Lung (tissue), 12 donors: ENCODE results near the gene SRRM4. TPM values are rescaled to one million over a fixed set of nuclear protein-coding genes. Genes with fewer than 3 reads are reported as not detected.

Experiments used
- ATAC-seq: fragments of 200-7000 bp; cut with Tn5 transposase; one replicate; pipeline ENCODE4 v1.9.1; 2020; ENCODE audit warnings: moderate number of reproducible peaks; ENCODE audit not compliant: insufficient read depth, low FRiP score
- DNase-seq, 3 donors: peaks; one replicate each; pipeline ENCODE4 v3.0.0-alpha.2; 2013 to 2017
- H3K27ac ChIP-seq, 2 donors: one replicate each; pipeline ENCODE4 v1.5.1; 2013; ENCODE audit warnings: mild to moderate bottlenecking in 2 of 2, moderate library complexity in 2 of 2, control low read depth in 1 of 2, inconsistent platforms in 1 of 2, low read depth in 1 of 2, low read length in 1 of 2
- H3K27me3 ChIP-seq, 3 donors: one replicate each; pipeline ENCODE4 v1.5.1; 2013; ENCODE audit warnings: low read length in 2 of 3; ENCODE audit not compliant: control insufficient read depth in 3 of 3, insufficient read depth in 3 of 3
- H3K36me3 ChIP-seq, 4 donors: one replicate each; pipeline ENCODE4 v1.5.1; 2013; ENCODE audit warnings: low read length in 4 of 4, mild to moderate bottlenecking in 1 of 4, moderate library complexity in 1 of 4; ENCODE audit not compliant: control insufficient read depth in 4 of 4, insufficient read depth in 4 of 4
- H3K4me1 ChIP-seq, 5 donors: one replicate each; pipeline ENCODE4 v1.5.1; 2013; ENCODE audit warnings: low read length in 5 of 5, mild to moderate bottlenecking in 2 of 5, moderate library complexity in 1 of 5; ENCODE audit not compliant: control insufficient read depth in 5 of 5, insufficient read depth in 5 of 5
- H3K4me3 ChIP-seq: one replicate; pipeline ENCODE4 v1.5.1; 2013; ENCODE audit warnings: mild to moderate bottlenecking, control low read depth, moderate library complexity
- H3K9ac ChIP-seq, 2 donors: one replicate each; pipeline ENCODE4 v1.5.1; 2013; ENCODE audit warnings: low read length in 2 of 2, control low read depth in 1 of 2; ENCODE audit not compliant: insufficient read depth in 1 of 2
- H3K9me3 ChIP-seq, 4 donors: one replicate each; pipeline ENCODE4 v1.5.1; 2013; ENCODE audit warnings: low read length in 3 of 4, mild to moderate bottlenecking in 1 of 4, moderate library complexity in 1 of 4; ENCODE audit not compliant: control insufficient read depth in 4 of 4, insufficient read depth in 3 of 4
- WGBS, 2 donors: extraction: QIAGEN DNeasy Blood & Tissue Kit; methylation state at CpG; one replicate each; pipeline ENCODE4 v1.1.7; 2013; 5-methylcytosine and 5-hydroxymethylcytosine counted together
- polyA plus RNA-seq, 2 donors: library from polyadenylated mRNA; stranded (reverse); fragments of 200-250 nt; gene quantifications; one replicate each; pipeline ENCODE4 v1.2.1, GENCODE V29; 2013
- total RNA-seq, 2 donors: library from RNA; depleted of rRNA in 1 of 2; stranded (reverse); fragments of >200 nt in 1 of 2; gene quantifications; one replicate each; pipeline ENCODE4 v1.2.1, GENCODE V29; 2014 to 2021
- TF ChIP-seq, protein P1 (sequence below): IDR thresholded peaks from 2 replicates; pipeline ENCODE4 v1.5.1; 2012; ENCODE audit warnings: mild to moderate bottlenecking; ENCODE audit errors: control extremely low read depth, extremely low read depth
- donor health status: control.
- donor health status: control.
- donor health status: Bipolar disorder and iron deficiency.
- donor health status: healthy.
- donor health status: DM: yes; HTN: yes; CAD: no.

The SRRM4 gene
- total and polyA plus RNA-seq, 4 donors: 0.01 to 0.20 (median 0.03) TPM

GRCh38 chr12:118970856-118971255 is 10.5 kb upstream of the SRRM4 start:
- Histone ChIP-seq H3K9me3 (no peaks in the 10 kb centered on the region), H3K9ac (no peak overlapping the region), H3K27ac (no peak overlapping the region), H3K36me3 (no peaks in the 10 kb centered on the region), H3K4me1 (no peaks in the 10 kb centered on the region), H3K4me3 (no peak overlapping the region), H3K27me3 (peaks cover 0 to 3% (median 0%) of the 10 kb centered on the region in 3 donors)
- TF ChIP-seq, protein P1, sequence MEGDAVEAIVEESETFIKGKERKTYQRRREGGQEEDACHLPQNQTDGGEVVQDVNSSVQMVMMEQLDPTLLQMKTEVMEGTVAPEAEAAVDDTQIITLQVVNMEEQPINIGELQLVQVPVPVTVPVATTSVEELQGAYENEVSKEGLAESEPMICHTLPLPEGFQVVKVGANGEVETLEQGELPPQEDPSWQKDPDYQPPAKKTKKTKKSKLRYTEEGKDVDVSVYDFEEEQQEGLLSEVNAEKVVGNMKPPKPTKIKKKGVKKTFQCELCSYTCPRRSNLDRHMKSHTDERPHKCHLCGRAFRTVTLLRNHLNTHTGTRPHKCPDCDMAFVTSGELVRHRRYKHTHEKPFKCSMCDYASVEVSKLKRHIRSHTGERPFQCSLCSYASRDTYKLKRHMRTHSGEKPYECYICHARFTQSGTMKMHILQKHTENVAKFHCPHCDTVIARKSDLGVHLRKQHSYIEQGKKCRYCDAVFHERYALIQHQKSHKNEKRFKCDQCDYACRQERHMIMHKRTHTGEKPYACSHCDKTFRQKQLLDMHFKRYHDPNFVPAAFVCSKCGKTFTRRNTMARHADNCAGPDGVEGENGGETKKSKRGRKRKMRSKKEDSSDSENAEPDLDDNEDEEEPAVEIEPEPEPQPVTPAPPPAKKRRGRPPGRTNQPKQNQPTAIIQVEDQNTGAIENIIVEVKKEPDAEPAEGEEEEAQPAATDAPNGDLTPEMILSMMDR: no peak
- 65 to 70% methylated on average over 5 of the region's 5 CpGs for whole genome bisulfite sequencing, 2 donors
- ATAC-seq: no peak
- no peak for DNase-seq

GRCh38 chr12:118972982-118973381 is 8.4 kb upstream of the SRRM4 start:
- Histone ChIP-seq H3K4me3 (no peak overlapping the region), H3K4me1 (no peaks in the 10 kb centered on the region), H3K36me3 (no peaks in the 10 kb centered on the region), H3K27ac (no peak overlapping the region), H3K9me3 (no peaks in the 10 kb centered on the region), H3K9ac (no peak overlapping the region), H3K27me3 (peaks cover 0 to 3% (median 0%) of the 10 kb centered on the region in 3 donors)
- DNase-seq (no peak), ATAC-seq (no peak)
- TF ChIP-seq, protein P1: no peak
- WGBS, 2 donors: 89 to 93% methylated on average over 2 of the region's 2 CpGs

- H3K4me3 ChIP-seq: no peak overlapping the region
- H3K9me3 ChIP-seq: peaks cover 0 to 6% (median 0%) of the 10 kb centered on the region in 4 donors
- WGBS, 2 donors: 4% methylated on average over 17 of the region's 17 CpGs
- ATAC-seq (no peak), DNase-seq (peak; percentile 57 to 77 (median 66))
- no peaks in the 10 kb centered on the region for H3K36me3 ChIP-seq
- TF ChIP-seq, protein P1: peak; percentile 40
- peaks cover 0 to 7% (median 0%) of the 10 kb centered on the region in 5 donors for H3K4me1 ChIP-seq
- peaks cover 13 to 39% (median 17%) of the 10 kb centered on the region in 3 donors for H3K27me3 ChIP-seq
- no peak overlapping the region for H3K27ac ChIP-seq
- H3K9ac ChIP-seq: no peak overlapping the region
Observed at GRCh38 chr12:118979763-118980406, 1.5 kb upstream of the SRRM4 start.
